Measurements from ENCODE around the gene SLC52A1. TPM values are rescaled to one million over a fixed set of nuclear protein-coding genes. Genes with fewer than 3 reads are reported as not detected.
"Not testable (repeated sequence)": the region's sequence is repeated elsewhere in the genome, so short reads cannot be mapped to it uniquely, and the experiment has no call there.

The SLC52A1 gene
- under 1 TPM in 1 of 2 donors, not detected in 1; 0.10 TPM for total RNA-seq
- long read RNA-seq = 0 reads

GRCh38 chr17:5035315-5035714, at the start of gene SLC52A1:
Gene SLC52A1, minus strand, starts transcription at chr17:5035426. Its CDS starts 820 bp downstream, at chr17:5034606.
- no peak for DNase-seq
- no peak for ATAC-seq
- intact Hi-C loops (cut with DNase I) = no loop called here

GRCh38 chr17:5080591-5080990, 45.4 kb upstream of the SLC52A1 start:
- intact Hi-C loops (cut with DNase I) = no loop called here
- DNase-seq (no peak), ATAC-seq (no peak)

- DNase-seq (peak; percentile 90), ATAC-seq (peak; percentile 97 to 98)
- intact Hi-C loops (cut with DNase I) = no loop called here
Observed at GRCh38 chr17:5078106-5079028, 43.1 kb upstream of the SLC52A1 start, which contains the start of gene ZFP3. Gene ZFP3, plus strand, starts transcription at chr17:5078467. Its CDS starts 13,038 bp downstream, at chr17:5091505.

GRCh38 chr17:5077781-5078105, 42.5 kb upstream of the SLC52A1 start:
- DNase-seq (peak; percentile 29), ATAC-seq (peak; percentile 29 to 43)
- intact Hi-C loops (cut with DNase I) = no loop called here

- intact Hi-C loops (cut with DNase I); ATAC-seq; DNase-seq: not testable (repeated sequence)
Observed at GRCh38 chr17:5077275-5077674, 42.0 kb upstream of the SLC52A1 start.

GRCh38 chr17:5075472-5075871, 40.2 kb upstream of the SLC52A1 start:
- DNase-seq; ATAC-seq; intact Hi-C loops (cut with DNase I): not testable (repeated sequence)

GRCh38 chr17:5069724-5070123, 34.5 kb upstream of the SLC52A1 start:
- intact Hi-C loops (cut with DNase I) = loop anchor here in 1 of 2 donors (10.0 kb wide), 1 partner anchor 155 kb away; no protein-coding TSS in a partner anchor
- ATAC-seq (no peak), DNase-seq (no peak)

GRCh38 chr17:5068236-5068635, 33.0 kb upstream of the SLC52A1 start:
- DNase-seq (no peak), ATAC-seq (no peak)
- intact Hi-C loops (cut with DNase I) = loop anchor here in 1 of 2 donors (10.0 kb wide), 1 partner anchor 153 kb away; no protein-coding TSS in a partner anchor

- ATAC-seq (peak in 1 of 2 donors; percentile 19), DNase-seq (no peak)
- intact Hi-C loops (cut with DNase I) = loop anchor here in 1 of 2 donors (10.0 kb wide), 1 partner anchor 150 kb away; no protein-coding TSS in a partner anchor
Observed at GRCh38 chr17:5065227-5065744, 30.1 kb upstream of the SLC52A1 start.

GRCh38 chr17:5055543-5055942, 20.3 kb upstream of the SLC52A1 start:
- intact Hi-C loops (cut with DNase I) = no loop called here
- ATAC-seq = no peak
- DNase-seq = no peak

- ATAC-seq = no peak
- DNase-seq = no peak
- intact Hi-C loops (cut with DNase I) = no loop called here
Observed at GRCh38 chr17:5050278-5050677, 15.1 kb upstream of the SLC52A1 start.

- DNase-seq (no peak), ATAC-seq (peak; percentile 25 to 77)
- intact Hi-C loops (cut with DNase I) = no loop called here
Observed at GRCh38 chr17:5049314-5049841, 14.2 kb upstream of the SLC52A1 start.

GRCh38 chr17:5047446-5047845, 12.2 kb upstream of the SLC52A1 start:
- intact Hi-C loops (cut with DNase I) = no loop called here
- DNase-seq = no peak
- ATAC-seq = no peak

- intact Hi-C loops (cut with DNase I) = no loop called here
- ATAC-seq (no peak), DNase-seq (no peak)
Observed at GRCh38 chr17:5045496-5045895, 10.3 kb upstream of the SLC52A1 start.

- DNase-seq (no peak), ATAC-seq (no peak)
- intact Hi-C loops (cut with DNase I) = no loop called here
Observed at GRCh38 chr17:5044630-5045029, 9.4 kb upstream of the SLC52A1 start.

GRCh38 chr17:5043524-5043923, 8.3 kb upstream of the SLC52A1 start:
- ATAC-seq = no peak
- intact Hi-C loops (cut with DNase I) = no loop called here
- no peak for DNase-seq

- ATAC-seq = no peak
- DNase-seq = no peak
- intact Hi-C loops (cut with DNase I) = no loop called here
Observed at GRCh38 chr17:5042157-5043022, 7.2 kb upstream of the SLC52A1 start.

GRCh38 chr17:5034651-5035050, 575 bp downstream of the SLC52A1 start:
- intact Hi-C loops (cut with DNase I) = no loop called here
- DNase-seq (no peak), ATAC-seq (no peak)

- DNase-seq (no peak), ATAC-seq (no peak)
- intact Hi-C loops (cut with DNase I) = no loop called here
Observed at GRCh38 chr17:5034063-5034462, 1.2 kb downstream of the SLC52A1 start.
